HepG2 (cell line): ENCODE measurements around the gene ST6GALNAC4. TPM values are rescaled to one million over a fixed set of nuclear protein-coding genes. Genes with fewer than 3 reads are reported as not detected.

Experiments
- CREB1 ChIP-seq, 2 experiments: fragments of 450-650 bp in 1 of 2; IDR thresholded peaks; 2 replicates each; pipeline ENCODE4 v1.6.1; 2016 to 2017; ENCODE audit warnings: control low read depth in 1 of 2, mild to moderate bottlenecking in 1 of 2, missing compliant biosample characterization in 1 of 2, missing genetic modification characterization in 1 of 2
- CREB3 ChIP-seq: sonication (generic); formaldehyde crosslinking; IDR thresholded peaks from 2 replicates; pipeline ENCODE4 v1.5.0; 2020; ENCODE audit warnings: missing genetic modification reagents
- DNMT1 ChIP-seq: sonication (generic); formaldehyde crosslinking; IDR thresholded peaks from 2 replicates; pipeline ENCODE4 v1.5.1; 2020; ENCODE audit warnings: mild to moderate bottlenecking, missing genetic modification reagents
- DNMT3B ChIP-seq: conservative IDR thresholded peaks from 2 replicates; pipeline ENCODE4 v1.6.1; 2016; ENCODE audit warnings: missing biosample characterization, control low read depth
- DR1 ChIP-seq: sonication (generic); formaldehyde crosslinking; IDR thresholded peaks from 2 replicates; pipeline ENCODE4 v1.8.0; 2021; ENCODE audit warnings: mild to moderate bottlenecking, missing genetic modification reagents, inconsistent platforms
- EED ChIP-seq: sonication (generic); formaldehyde crosslinking; IDR thresholded peaks from 2 replicates; pipeline ENCODE4 v1.5.0; 2020; ENCODE audit warnings: mild to moderate bottlenecking, missing genetic modification reagents
- ELF1 ChIP-seq: sonication (generic); formaldehyde crosslinking; IDR thresholded peaks from 2 replicates; pipeline ENCODE4 v1.4.0; 2020; ENCODE audit warnings: missing genetic modification reagents
- GATAD1 ChIP-seq: IDR thresholded peaks from 2 replicates; pipeline ENCODE4 v1.6.1; 2016; ENCODE audit warnings: missing genetic modification reagents, missing compliant biosample characterization
- HNRNPK ChIP-seq: fragments of 200-400 bp; formaldehyde crosslinking; IDR thresholded peaks from 2 replicates; pipeline ENCODE4 v1.6.1; 2018; ENCODE audit warnings: low read length, low read depth, moderate library complexity, mild to moderate bottlenecking; ENCODE audit not compliant: poor library complexity, severe bottlenecking
- IRF2 ChIP-seq: IDR thresholded peaks from 2 replicates; pipeline ENCODE4 v1.6.1; 2018; ENCODE audit warnings: missing genetic modification reagents, missing compliant biosample characterization
- KDM2A ChIP-seq: sonication (generic); formaldehyde crosslinking; IDR thresholded peaks from 2 replicates; pipeline ENCODE4 v1.4.0; 2020; ENCODE audit warnings: low read depth, missing genetic modification reagents, borderline replicate concordance
- NFYB ChIP-seq: sonication (generic); formaldehyde crosslinking; IDR thresholded peaks from 2 replicates; pipeline ENCODE4 v1.4.0; 2020; ENCODE audit warnings: missing genetic modification reagents
- NFYC ChIP-seq: IDR thresholded peaks from 2 replicates; pipeline ENCODE4 v1.6.1; 2016; ENCODE audit warnings: missing genetic modification reagents, missing compliant biosample characterization
- RAD21 ChIP-seq: fragments of 450-650 bp; formaldehyde crosslinking; IDR thresholded peaks from 2 replicates; pipeline ENCODE4 v1.5.0; 2020; ENCODE audit warnings: mild to moderate bottlenecking
- RFX5 ChIP-seq: IDR thresholded peaks from 2 replicates; pipeline ENCODE4 v1.6.1; 2011; ENCODE audit warnings: low read depth, low read length, improper control_type of control experiment
- SOX6 ChIP-seq, 2 experiments: fragments of 450-650 bp in 1 of 2; sonication (generic) in 1 of 2; formaldehyde crosslinking in 1 of 2; IDR thresholded peaks; 2 replicates each; pipeline versions ENCODE4 v1.4.0 to v1.6.1; 2017 to 2020; ENCODE audit warnings: antibody characterized with exemption in 1 of 2, mild to moderate bottlenecking in 1 of 2, missing genetic modification reagents in 1 of 2
- SP5 ChIP-seq: IDR thresholded peaks from 2 replicates; pipeline ENCODE4 v1.6.1; 2016; ENCODE audit warnings: low read depth, borderline replicate concordance
- SRY ChIP-seq: sonication (generic); formaldehyde crosslinking; IDR thresholded peaks from 2 replicates; pipeline ENCODE4 v1.8.0; 2022; ENCODE audit warnings: mild to moderate bottlenecking, missing genetic modification reagents
- TMF1 ChIP-seq: sonication (generic); formaldehyde crosslinking; IDR thresholded peaks from 2 replicates; pipeline ENCODE4 v1.8.1; 2022; ENCODE audit warnings: low read depth, missing genetic modification reagents
- ZNF446 ChIP-seq: sonication (generic); formaldehyde crosslinking; IDR thresholded peaks from 2 replicates; pipeline ENCODE4 v1.5.0; 2020; ENCODE audit warnings: mild to moderate bottlenecking, missing genetic modification reagents
- ZNF512B ChIP-seq: sonication (generic); formaldehyde crosslinking; IDR thresholded peaks from 2 replicates; pipeline ENCODE4 v1.5.1; 2020; ENCODE audit warnings: missing genetic modification reagents, mild to moderate bottlenecking, borderline replicate concordance
- ZNF563 ChIP-seq: sonication (generic); formaldehyde crosslinking; IDR thresholded peaks from 2 replicates; pipeline ENCODE4 v1.8.0; 2022; ENCODE audit warnings: mild to moderate bottlenecking, moderate library complexity, missing genetic modification reagents
- ZNF709 ChIP-seq: sonication (generic); formaldehyde crosslinking; IDR thresholded peaks from 2 replicates; pipeline ENCODE4 v1.5.0; 2020; ENCODE audit warnings: mild to moderate bottlenecking, missing genetic modification reagents
- ZNF768 ChIP-seq: sonication (generic); formaldehyde crosslinking; IDR thresholded peaks from 2 replicates; pipeline ENCODE4 v1.4.0; 2020; ENCODE audit warnings: missing genetic modification reagents
- ZNF776 ChIP-seq: sonication (generic); formaldehyde crosslinking; IDR thresholded peaks from 2 replicates; pipeline ENCODE4 v1.4.0; 2020; ENCODE audit warnings: mild to moderate bottlenecking, missing genetic modification reagents
- ZNF850 ChIP-seq: sonication (generic); formaldehyde crosslinking; conservative IDR thresholded peaks from 2 replicates; pipeline ENCODE4 v1.9.0; 2021; ENCODE audit warnings: mild to moderate bottlenecking, missing genetic modification reagents
- polyA plus RNA-seq, 8 experiments: library from polyadenylated mRNA; depleted of rRNA in 3 of 8; stranded (reverse) in 7 of 8; unstranded in 1 of 8; fragments of >200 nt; fragmentation: Illumina TruSeq in 4 of 8; extraction: Trizol in 4 of 8; gene quantifications; 2 replicates each; pipeline versions ENCODE4 v1.2.1 to v1.2.3, GENCODE V29; 2011 to 2016; ENCODE audit warnings: low read depth in 4 of 8, missing spikeins in 1 of 8, mixed read lengths in 1 of 8; ENCODE audit not compliant: insufficient read depth in 1 of 8
- total RNA-seq, 5 experiments: library from RNA; depleted of rRNA; stranded (reverse); fragments of >200 nt; fragmentation: Illumina TruSeq; extraction: Trizol; gene quantifications; 2 replicates each; pipeline ENCODE4 v1.2.3, GENCODE V29; 2016; ENCODE audit warnings: low read depth in 1 of 5
- TF ChIP-seq, protein P1 (sequence below): sonication (generic); formaldehyde crosslinking; IDR thresholded peaks from 2 replicates; pipeline ENCODE4 v1.5.0; 2020; ENCODE audit warnings: missing genetic modification reagents

ST6GALNAC4 gene
- total and polyA plus RNA-seq, 2 of the 13 experiments (the other 11 are each of a cell fraction or from before 2014, with no cell fraction given) = 18.8 to 27.7 TPM

GRCh38 chr9:127930231-127931091, 13.6 kb upstream of the ST6GALNAC4 start, which contains the start of gene PIP5KL1 (continued):
- TF ChIP-seq ZNF512B (CRISPR knock-in tag) = no peak
- TF ChIP-seq ZNF709 (CRISPR knock-in tag) = 0 out of 2 replicates have a peak, but pooled peaks have one; percentile 36
- TF ChIP-seq HNRNPK = peak; percentile 66
- peak; percentile 45; the same call in 1 of the 2 replicates for TF ChIP-seq SP5 (CRISPR knock-in tag)
- no peak for TF ChIP-seq SOX6 (IDR thresholded peaks at IDR 0.05)
- TF ChIP-seq SOX6 (CRISPR knock-in tag; IDR thresholded peaks at IDR 0.05) = peak; percentile 38; the same call in 1 of the 2 replicates
- TF ChIP-seq DNMT3B (CRISPR knock-in tag) = no peak
- TF ChIP-seq DNMT1 (CRISPR knock-in tag) = 0 out of 2 replicates have a peak, but pooled peaks have one; percentile 32
- TF ChIP-seq ZNF446 = peak; percentile 61; the same call in 1 of the 2 replicates
- TF ChIP-seq GATAD1 (CRISPR knock-in tag) = no peak
- no peak for TF ChIP-seq DR1 (CRISPR knock-in tag)
- no peak for TF ChIP-seq CREB3 (CRISPR knock-in tag)
- TF ChIP-seq RAD21 (CRISPR knock-in tag) = peak; percentile 16; the same call in 1 of the 2 replicates
- TF ChIP-seq EED = no peak
- TF ChIP-seq, protein P1, sequence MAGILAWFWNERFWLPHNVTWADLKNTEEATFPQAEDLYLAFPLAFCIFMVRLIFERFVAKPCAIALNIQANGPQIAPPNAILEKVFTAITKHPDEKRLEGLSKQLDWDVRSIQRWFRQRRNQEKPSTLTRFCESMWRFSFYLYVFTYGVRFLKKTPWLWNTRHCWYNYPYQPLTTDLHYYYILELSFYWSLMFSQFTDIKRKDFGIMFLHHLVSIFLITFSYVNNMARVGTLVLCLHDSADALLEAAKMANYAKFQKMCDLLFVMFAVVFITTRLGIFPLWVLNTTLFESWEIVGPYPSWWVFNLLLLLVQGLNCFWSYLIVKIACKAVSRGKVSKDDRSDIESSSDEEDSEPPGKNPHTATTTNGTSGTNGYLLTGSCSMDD (CRISPR knock-in tag) = no peak
- peak; percentile 86 for TF ChIP-seq ZNF563
- no peak for TF ChIP-seq TMF1 (CRISPR knock-in tag)
- TF ChIP-seq SRY = no peak
- peak; percentile 55; the same call in 1 of the 2 replicates for TF ChIP-seq ZNF768 (CRISPR knock-in tag)
- no peak for TF ChIP-seq RFX5
- TF ChIP-seq ZNF776 (CRISPR knock-in tag) = peak; percentile 48; the same call in 1 of the 2 replicates
- no peak for TF ChIP-seq ZNF850 (CRISPR knock-in tag)
- 0 out of 2 replicates have a peak, but pooled peaks have one; percentile 3 for TF ChIP-seq ELF1 (CRISPR knock-in tag)
- TF ChIP-seq NFYC (CRISPR knock-in tag) = peak; percentile 88
- no peak for TF ChIP-seq IRF2 (CRISPR knock-in tag)
- no peak for TF ChIP-seq CREB1 (IDR thresholded peaks at IDR 0.05)
- TF ChIP-seq CREB1 (CRISPR knock-in tag; IDR thresholded peaks at IDR 0.05) = no peak
- TF ChIP-seq NFYB (CRISPR knock-in tag) = peak; percentile 92
- TF ChIP-seq KDM2A (CRISPR knock-in tag) = peak; percentile 86; the same call in 1 of the 2 replicates
